ENCODE measurements around the gene DDX59.
"Not testable (repeated sequence)": the region's sequence is repeated elsewhere in the genome, so short reads cannot be mapped to it uniquely, and the experiment has no call there.

DDX59 gene

DNA sequence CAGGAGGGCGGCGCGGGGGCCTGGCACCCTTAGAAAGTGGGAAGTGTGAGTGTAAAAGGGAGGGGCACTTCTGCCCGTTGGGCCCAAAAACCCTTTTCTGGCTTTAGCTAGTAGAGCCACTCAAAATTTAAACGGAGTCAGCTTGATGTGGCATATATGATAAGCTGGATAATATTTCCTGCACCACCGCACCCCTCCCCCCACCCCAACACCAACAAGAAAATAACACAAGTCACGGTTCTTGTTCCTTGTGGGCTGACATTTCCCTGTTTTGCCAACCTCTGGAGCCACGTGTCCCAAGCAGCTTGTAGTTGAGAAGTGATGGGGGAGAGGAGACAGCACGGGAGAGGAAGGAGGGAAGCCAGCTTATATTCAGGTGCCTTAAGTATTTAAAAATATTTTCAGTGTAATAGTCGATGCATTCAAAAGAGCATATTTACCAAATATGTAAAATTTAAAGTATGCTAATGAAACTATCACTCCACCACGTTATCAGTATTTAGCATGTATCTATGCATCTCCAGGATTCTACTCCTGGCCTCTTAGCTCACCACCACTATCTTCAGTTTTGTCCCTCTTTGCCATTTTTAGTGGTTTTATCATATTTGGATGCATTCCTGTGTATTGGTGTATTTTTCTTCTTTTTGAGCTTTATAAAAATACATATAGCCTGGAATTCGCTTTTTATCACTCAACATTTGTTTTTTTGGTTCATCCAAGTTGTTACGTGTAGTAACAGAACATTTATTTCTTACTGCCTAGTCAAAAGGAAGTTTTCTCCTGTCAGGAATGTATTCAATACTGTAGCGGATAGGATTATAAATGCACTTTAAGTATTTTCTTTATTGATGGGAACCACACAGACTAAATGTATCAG is 773 bp upstream of the DDX59 start:
- peak; percentile 73 for DNase-seq

GRCh38 chr1:200668514-200669313 is 993 bp downstream of the DDX59 start:
- DNase-seq, result no peak

- no peak for DNase-seq
Measured at GRCh38 chr1:200666309-200666708, 3.4 kb downstream of the DDX59 start.

GRCh38 chr1:200665861-200666260 is 3.8 kb downstream of the DDX59 start:
- DNase-seq, result no peak

DNA sequence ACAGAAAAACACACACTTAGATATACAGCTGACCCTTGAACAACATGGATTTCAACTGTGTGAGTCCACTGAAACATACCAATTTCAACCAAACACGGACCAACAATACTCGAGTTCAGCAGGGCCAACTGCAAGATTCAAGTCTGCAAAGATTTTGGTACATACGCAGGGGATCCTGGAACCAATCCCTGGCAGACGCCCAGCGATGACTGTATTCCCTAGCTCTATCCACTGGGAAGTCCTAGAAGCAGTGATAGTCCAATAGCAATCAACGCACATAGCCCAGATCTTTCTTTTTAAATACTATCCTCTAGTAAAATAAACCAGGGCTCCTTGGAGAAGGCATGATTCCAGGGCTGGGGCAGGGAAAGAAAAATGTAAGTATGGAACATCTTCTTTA is 9.0 kb downstream of the DDX59 start:
- DNase-seq, result no peak

GRCh38 chr1:200659269-200659668 is 10.4 kb downstream of the DDX59 start:
- DNase-seq, result no peak

- DNase-seq, result no peak
Measured at GRCh38 chr1:200658037-200658818, 11.5 kb downstream of the DDX59 start.

GRCh38 chr1:200654660-200655059 is 15.0 kb downstream of the DDX59 start:
- no peak for DNase-seq

DNA sequence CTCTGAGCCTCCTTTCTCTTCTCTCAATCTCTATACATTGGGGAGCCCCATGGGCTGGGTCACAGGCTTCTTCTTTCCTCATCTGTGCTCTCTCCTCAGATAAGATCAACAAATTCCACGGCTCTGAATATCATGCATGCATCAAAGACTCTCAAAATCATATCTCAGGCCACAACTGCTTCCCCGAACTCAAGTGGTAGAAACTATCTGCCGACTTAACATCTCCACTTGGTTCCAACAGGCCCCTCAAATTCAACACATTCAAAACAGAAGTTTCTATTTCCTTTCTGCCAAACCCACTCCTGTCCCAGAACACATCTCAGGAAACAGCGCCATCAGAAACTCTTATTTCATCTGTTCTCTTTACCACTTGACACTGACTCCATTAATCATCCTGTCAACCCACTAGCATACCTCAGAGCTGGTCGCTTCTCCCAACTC is 16.7 kb downstream of the DDX59 start:
- DNase-seq, result no peak

DNA sequence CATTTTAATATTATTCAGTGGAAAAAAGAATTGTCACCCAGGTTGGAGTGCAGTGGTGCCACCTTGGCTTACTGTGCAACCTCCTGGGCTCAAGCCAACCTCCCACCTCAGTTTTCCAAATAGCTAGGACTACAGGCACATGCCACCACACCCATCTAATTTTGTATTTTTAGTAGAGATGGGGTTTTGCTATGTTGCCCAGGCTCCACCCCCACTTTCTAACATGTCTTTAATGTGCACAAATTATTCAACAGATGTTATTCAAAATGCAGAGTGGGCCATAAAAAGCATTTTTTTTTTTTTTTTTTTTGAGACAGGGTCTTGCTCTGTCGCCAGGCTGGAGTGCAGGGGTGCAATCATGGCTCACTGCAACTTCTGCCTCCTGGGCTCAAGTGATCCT is 17.3 kb downstream of the DDX59 start:
- no peak for DNase-seq

DNA sequence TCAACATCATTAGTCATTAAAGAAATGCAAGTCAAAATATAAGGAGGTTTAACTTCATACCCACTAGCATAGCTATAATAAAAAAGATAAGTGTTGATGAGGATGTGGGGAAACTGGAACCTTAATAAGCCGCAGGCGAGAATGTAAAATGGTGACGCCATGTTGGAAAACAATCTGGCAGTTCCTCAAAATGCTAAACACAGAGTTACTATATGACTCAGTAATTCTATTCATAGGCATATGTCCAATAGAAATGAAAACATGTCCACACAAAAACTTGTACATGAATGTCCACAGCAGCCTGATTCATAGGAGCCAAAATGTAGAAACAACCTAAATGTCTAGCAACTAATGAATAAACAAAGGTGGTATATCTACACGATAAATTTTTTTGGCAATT is 23.2 kb downstream of the DDX59 start:
- DNase-seq, result no peak

DNA sequence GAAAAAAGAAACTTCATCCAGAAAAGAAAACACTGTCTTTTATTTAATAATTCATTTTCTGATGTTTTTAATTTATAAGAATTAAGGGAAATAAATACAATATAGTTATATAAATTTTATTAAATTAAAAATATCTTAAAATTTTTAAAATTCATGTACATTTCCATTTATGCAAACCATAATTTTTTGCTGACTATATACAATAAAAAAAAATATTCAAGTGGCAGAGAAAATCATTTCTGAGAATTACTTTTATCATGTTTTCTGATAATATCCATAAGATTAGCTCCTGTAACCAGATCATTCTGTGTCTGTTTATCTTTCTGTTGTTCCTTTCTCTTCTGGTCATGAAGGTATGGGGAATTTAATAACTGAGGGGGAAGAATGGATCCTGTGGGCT is 25.7 kb downstream of the DDX59 start:
- no peak for DNase-seq

DNA sequence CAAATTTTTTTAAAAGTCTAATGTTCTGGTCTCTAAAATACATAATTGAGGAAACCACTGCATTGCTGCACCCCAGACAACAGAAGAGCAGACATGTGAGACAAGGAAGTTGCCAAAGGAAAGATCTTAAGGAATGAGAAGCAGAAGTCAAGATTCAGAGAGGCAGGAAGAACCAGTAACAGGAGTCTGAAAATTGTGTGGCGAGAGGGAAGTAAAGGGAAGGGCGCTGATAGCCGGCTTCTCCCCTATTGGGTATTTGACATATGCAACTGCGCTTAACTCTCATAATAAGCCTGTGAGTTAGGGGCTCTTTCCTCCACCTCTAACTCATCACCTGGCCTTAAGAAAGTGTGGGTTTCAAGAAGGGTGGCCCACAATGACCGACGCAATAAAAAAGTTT is 27.2 kb downstream of the DDX59 start:
- no peak for DNase-seq

GRCh38 chr1:200640963-200641401 is 28.7 kb downstream of the DDX59 start:
- no peak for DNase-seq

DNA sequence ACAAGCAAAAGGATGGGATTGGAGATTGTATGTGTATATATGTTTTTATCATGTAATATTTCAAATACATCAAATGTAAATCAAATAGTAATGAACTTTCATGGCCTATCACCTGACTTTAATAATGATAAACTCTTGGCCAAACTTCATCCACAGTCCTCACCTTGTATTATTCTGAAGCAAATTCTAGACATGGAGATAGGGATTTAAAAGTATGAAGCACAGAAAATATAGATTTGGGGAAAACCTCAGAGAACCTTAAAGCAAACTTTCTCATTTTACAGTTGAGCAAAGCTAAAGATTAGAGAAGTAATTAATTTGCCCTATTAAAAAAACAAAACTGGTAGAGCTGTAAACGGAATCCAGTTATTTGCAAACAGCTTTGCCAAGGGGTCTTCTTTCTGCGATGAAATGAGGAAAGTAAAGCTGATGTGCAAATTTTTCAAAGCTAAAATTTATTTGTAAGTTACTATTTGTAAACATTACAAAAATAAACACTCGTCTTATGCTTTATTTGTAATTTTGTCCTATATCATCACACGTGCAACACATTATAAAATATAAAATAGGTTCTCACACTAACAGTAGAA is 29.2 kb downstream of the DDX59 start:
- no peak for DNase-seq

GRCh38 chr1:200638073-200638472 is 31.6 kb downstream of the DDX59 start:
- no peak for DNase-seq

GRCh38 chr1:200636681-200637080 is 33.0 kb downstream of the DDX59 start:
- no peak for DNase-seq

GRCh38 chr1:200634261-200635122 is 35.2 kb downstream of the DDX59 start:
- no peak for DNase-seq

- DNase-seq, result no peak
Measured at GRCh38 chr1:200631375-200631774, 38.3 kb downstream of the DDX59 start.

DNA sequence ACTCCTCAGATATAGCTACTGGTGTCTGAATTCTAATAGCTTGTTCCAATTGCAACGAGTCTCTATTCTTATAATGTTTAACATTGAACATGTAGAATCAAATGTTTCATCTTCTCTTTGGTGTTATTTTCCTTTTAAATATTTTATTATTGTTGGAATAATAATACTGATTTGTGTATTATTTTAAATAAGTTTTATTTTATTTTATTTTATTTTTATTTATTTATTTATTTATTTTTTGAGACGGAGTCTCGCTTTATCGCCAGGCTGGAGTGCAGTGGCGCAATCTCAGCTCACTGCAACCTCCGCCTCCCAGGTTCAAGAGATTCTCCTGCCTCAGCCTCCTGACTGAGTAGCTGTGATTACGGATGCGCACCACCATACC is 39.2 kb downstream of the DDX59 start:
- DNase-seq, result not testable (repeated sequence)

- no peak for DNase-seq
Measured at GRCh38 chr1:200629876-200630514, 39.7 kb downstream of the DDX59 start.
